Fibroblast of villous mesenchyme (primary cell): ENCODE measurements around the gene SNRPA1. TPM values are rescaled to one million over a fixed set of nuclear protein-coding genes. Genes with fewer than 3 reads are reported as not detected.

ENCODE experiments used
- DNase-seq: peaks from one replicate; pipeline ENCODE4 v3.0.0-alpha.2; 2010; ENCODE audit warnings: low read depth
- H3K4me3 ChIP-seq: 2 replicates; pipeline ENCODE4 v1.5.1; 2011; ENCODE audit warnings: low read depth, mild to moderate bottlenecking, low read length
- total RNA-seq: library from RNA; depleted of rRNA; stranded (reverse); fragments of >200 nt; gene quantifications from 2 replicates; pipeline ENCODE4 v1.2.3, GENCODE V29; 2012
- TF ChIP-seq, protein P1 (sequence below): IDR thresholded peaks from 2 replicates; pipeline ENCODE4 v1.5.1; 2012; ENCODE audit warnings: low read depth, mild to moderate bottlenecking, low read length; ENCODE audit not compliant: insufficient read depth

SNRPA1 gene
- total RNA-seq, 1 donor: 18.6 TPM

DNA sequence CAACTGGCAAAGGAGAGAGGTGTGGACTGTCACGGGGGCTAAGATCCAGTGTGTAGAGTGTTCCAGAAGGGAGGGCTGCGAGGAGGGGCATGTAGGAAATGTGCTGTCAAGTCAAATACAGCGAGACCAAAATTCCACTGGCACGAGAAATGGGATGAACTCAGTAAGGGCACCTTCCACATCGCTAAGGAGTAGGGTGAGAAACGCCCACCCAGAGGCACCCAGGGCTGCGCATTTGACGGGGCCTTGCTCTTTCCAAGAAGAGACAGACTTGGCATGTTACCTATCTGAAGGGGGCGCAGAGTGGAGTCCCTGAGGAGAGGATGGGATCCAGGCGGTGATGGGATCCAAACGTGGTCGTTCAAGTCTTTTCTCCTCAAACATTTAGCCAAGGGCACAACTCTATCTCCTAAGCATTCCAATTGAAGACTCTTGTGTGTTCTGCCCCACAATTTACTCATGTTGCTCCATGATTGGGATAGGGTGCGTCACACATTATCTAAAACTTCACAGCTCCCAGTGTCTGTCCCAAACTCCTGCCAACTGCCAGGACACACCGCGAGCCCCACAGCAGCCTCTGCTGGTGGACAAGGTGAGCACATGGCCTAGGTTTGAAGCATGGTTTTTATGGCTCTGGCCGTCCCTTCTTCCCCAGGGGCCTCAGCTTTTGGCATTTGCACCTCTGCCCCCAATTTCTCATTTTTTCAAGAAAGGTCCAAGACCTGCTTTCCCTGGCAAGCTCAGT lies 25.4 kb downstream of the SNRPA1 start:
- TF ChIP-seq, protein P1, sequence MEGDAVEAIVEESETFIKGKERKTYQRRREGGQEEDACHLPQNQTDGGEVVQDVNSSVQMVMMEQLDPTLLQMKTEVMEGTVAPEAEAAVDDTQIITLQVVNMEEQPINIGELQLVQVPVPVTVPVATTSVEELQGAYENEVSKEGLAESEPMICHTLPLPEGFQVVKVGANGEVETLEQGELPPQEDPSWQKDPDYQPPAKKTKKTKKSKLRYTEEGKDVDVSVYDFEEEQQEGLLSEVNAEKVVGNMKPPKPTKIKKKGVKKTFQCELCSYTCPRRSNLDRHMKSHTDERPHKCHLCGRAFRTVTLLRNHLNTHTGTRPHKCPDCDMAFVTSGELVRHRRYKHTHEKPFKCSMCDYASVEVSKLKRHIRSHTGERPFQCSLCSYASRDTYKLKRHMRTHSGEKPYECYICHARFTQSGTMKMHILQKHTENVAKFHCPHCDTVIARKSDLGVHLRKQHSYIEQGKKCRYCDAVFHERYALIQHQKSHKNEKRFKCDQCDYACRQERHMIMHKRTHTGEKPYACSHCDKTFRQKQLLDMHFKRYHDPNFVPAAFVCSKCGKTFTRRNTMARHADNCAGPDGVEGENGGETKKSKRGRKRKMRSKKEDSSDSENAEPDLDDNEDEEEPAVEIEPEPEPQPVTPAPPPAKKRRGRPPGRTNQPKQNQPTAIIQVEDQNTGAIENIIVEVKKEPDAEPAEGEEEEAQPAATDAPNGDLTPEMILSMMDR: peak; percentile 44
- DNase-seq: no peak
- H3K4me3 ChIP-seq: no peak overlapping the region

GRCh38 chr15:101267320-101268104 lies 27.5 kb downstream of the SNRPA1 start:
- H3K4me3 ChIP-seq: no peak overlapping the region
- peak; percentile 83 for DNase-seq
- TF ChIP-seq, protein P1: no peak

DNA sequence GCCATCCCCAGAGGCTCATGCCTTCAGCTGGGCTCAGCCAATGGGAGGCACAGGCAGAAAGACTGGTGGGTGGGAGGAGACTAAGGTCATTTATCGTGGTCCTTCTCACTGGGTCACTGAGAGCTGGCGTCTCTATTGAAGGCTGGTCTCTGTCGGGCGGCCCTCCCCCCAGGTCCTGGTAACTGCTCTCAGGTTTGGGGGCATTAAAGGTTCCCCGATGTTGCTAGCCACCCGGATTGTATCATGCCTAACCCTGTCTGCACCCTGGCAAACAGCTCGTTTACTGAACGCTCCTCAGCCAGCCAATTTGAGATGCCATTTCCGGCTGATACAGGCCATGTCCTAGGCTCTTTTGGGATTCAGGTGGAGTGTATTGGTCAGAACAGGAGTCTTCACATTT lies 28.3 kb downstream of the SNRPA1 start:
- no peak overlapping the region for H3K4me3 ChIP-seq
- TF ChIP-seq, protein P1: no peak
- DNase-seq: no peak

DNA sequence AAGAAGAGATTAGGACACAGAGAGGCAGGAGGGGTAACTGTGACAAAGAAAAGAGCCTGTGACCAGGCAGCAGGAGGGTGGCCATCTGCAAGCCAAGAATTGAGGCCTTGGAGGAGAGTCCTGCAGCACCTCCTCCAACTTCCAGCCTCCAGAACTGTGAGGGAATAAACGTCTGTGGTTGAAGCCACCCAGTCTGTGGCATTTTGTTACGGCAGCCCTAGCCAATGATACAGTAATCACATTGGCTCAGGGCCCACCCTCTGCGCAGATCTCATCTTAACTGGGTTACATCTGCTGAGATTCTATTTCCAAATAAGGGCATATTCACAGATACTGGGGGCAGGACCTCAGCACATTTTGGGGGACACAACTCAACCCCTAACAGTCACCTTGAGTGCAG lies 29.0 kb downstream of the SNRPA1 start:
- TF ChIP-seq, protein P1: no peak
- no peak overlapping the region for H3K4me3 ChIP-seq
- DNase-seq: peak; percentile 55

DNA sequence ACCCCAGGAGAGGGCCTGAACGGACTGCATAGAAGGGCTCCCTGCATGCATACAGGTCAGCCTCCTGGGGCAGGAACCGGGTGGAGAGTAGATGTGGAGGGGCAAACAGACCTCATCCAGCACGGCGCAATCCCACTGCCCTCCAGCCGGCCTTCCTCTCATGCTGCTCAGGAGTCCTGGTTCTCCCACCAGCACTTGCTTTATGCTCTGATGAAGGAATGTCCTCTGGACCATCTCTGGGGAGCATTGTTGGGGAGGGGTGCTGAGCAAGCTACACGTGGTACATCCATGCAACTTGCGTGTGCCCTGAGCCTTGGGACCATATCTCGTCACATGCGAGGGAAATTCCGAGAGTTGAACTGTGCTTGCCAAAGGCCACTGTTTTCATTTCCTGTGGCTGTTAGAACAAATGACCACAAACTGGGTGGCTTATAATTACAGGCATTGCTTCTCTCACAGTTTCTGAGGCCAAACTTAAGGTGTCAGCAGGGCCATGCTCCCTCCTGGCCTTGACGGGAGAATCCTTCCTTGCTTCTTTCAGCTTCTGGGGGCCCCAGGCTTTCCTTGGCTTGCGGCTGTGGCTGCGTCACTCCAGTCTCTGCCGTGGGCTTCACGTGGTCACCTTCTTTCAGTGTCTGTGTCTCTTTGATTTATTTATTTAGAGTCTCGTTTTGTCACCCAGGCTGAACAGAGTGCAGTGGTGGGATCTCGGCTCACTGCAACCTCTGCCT lies 30.0 kb downstream of the SNRPA1 start:
- no peak for DNase-seq
- TF ChIP-seq, protein P1: no peak

GRCh38 chr15:101264011-101264410 lies 31.0 kb downstream of the SNRPA1 start:
- TF ChIP-seq, protein P1: no peak
- no peak for DNase-seq
- H3K4me3 ChIP-seq: no peak overlapping the region

More for the DNA sequence above, 30.0 kb downstream of the SNRPA1 start:
- no peak overlapping the region for H3K4me3 ChIP-seq
